Rectal smooth muscle tissue (tissue), 1 donor: ENCODE measurements around the gene CBFB.
"Not testable (repeated sequence)": the region's sequence is repeated elsewhere in the genome, so short reads cannot be mapped to it uniquely, and the experiment has no call there.

Source experiments
- H3K27ac ChIP-seq: one replicate; pipeline ENCODE4 v1.7.0; 2013; ENCODE audit warnings: low read depth, low read length, inconsistent platforms
- H3K27me3 ChIP-seq: one replicate; pipeline ENCODE4 v1.7.0; 2013; ENCODE audit warnings: low read length; ENCODE audit not compliant: control insufficient read depth, insufficient read depth
- H3K36me3 ChIP-seq: one replicate; pipeline ENCODE4 v1.7.0; 2013; ENCODE audit warnings: low read length; ENCODE audit not compliant: control insufficient read depth, insufficient read depth
- H3K4me1 ChIP-seq: one replicate; pipeline ENCODE4 v1.7.0; 2013; ENCODE audit warnings: low read length; ENCODE audit not compliant: control insufficient read depth, insufficient read depth
- H3K4me3 ChIP-seq: one replicate; pipeline ENCODE4 v1.7.0; 2013; ENCODE audit warnings: low read length
- H3K9ac ChIP-seq: one replicate; pipeline ENCODE4 v1.7.0; 2013; ENCODE audit warnings: low read length

CBFB gene

DNA sequence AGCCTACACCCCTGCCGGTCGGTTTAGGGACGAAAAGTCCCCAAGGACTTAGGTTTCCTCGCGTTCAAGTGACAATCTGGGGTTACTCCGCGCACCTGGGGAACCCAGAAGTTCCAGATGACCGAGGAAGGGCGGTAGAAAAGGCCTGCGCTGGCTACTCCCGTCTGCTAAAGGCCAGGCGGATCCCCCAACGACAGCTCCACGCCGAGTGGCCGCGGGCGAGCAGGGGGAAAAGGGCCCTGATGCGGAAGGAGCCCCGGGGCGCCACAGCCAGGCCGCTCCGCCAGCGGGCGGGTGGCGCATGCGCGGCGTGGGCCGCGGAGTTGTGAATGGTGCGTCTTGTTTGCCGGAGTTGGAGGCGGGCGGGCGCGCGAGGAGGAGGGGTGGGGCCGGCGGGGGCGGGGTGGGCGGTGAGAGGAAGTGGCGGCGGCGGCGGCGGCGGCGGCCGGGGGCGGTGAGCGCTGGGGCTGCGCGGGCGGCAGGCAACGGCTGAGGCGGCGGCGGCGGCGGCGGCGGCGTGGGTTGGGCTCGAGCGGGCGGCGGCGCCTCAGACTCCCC is at the start of gene CBFB:
CBFB (plus strand) TSS at position 454 of the 558 bp plus-strand sequence. CDS start 259 bp downstream, outside the sequence.
- Histone ChIP-seq H3K36me3 (no peaks in the 10 kb centered on the region), H3K4me1 (peaks cover 4% of the 10 kb centered on the region), H3K4me3 (peak within 1 kb of the TSS; percentile 94), H3K27ac (peak within 1 kb of the TSS; percentile 96), H3K9ac (peak within 1 kb of the TSS; percentile 77), H3K27me3 (no peaks in the 10 kb centered on the region)

GRCh38 chr16:66983033-66983432 is 45.9 kb upstream of the CBFB start:
- Histone ChIP-seq H3K27me3 (no peaks in the 10 kb centered on the region), H3K9ac (no peak overlapping the region), H3K27ac (no peak overlapping the region), H3K36me3 (no peaks in the 10 kb centered on the region), H3K4me3 (no peak overlapping the region), H3K4me1 (no peaks in the 10 kb centered on the region)

- Histone ChIP-seq H3K4me1 (no peaks in the 10 kb centered on the region), H3K9ac (no peak overlapping the region)
Measured at GRCh38 chr16:66984892-66985311, 44.0 kb upstream of the CBFB start.

GRCh38 chr16:66986559-66986958 is 42.4 kb upstream of the CBFB start:
- Histone ChIP-seq H3K4me1 (no peaks in the 10 kb centered on the region), H3K27ac (no peak overlapping the region), H3K27me3 (no peaks in the 10 kb centered on the region), H3K36me3 (no peaks in the 10 kb centered on the region), H3K9ac (no peak overlapping the region), H3K4me3 (no peak overlapping the region)

More at GRCh38 chr16:66984892-66985311, 44.0 kb upstream of the CBFB start:
- H3K36me3 ChIP-seq: no peaks in the 10 kb centered on the region
- no peak overlapping the region for H3K27ac ChIP-seq
- no peaks in the 10 kb centered on the region for H3K27me3 ChIP-seq
- no peak overlapping the region for H3K4me3 ChIP-seq

GRCh38 chr16:66988197-66988788 is 40.7 kb upstream of the CBFB start, which contains the start of gene CES4A:
Gene CES4A (plus strand): TSS chr16:66988589. CDS start chr16:66988773, 184 bp downstream.
- H3K36me3 ChIP-seq: no peaks in the 10 kb centered on the region
- H3K4me1 ChIP-seq: no peaks in the 10 kb centered on the region
- H3K9ac ChIP-seq: no peak within 1 kb of the TSS
- H3K4me3 ChIP-seq: no peak within 1 kb of the TSS
- H3K27me3 ChIP-seq: no peaks in the 10 kb centered on the region
- no peak within 1 kb of the TSS for H3K27ac ChIP-seq

DNA sequence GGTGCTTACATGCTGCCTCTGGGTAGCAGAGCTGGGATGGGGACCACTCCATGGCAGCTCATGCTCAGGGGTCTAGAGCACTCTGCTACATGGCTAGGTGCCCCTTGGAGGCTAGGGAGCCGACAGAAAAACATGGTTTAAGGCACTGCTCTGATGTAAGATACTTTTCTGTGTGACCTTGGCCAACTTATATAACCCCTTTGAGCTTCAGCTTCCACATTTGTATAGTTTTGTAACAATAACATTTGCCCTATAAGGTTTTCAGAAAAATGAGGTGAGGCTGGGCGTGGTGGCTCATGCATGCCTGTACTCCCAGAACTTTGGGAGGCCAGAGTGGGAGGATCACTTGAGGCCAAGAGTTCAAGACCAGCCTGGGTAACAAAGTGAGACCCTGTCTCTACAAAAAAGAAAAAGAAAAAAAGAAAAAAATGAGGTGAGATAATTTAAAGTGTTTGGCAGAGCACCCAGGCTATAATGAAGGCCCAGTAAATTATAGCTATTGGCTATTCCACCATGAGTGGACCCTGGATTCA is 37.3 kb upstream of the CBFB start:
- Histone ChIP-seq H3K27ac (no peak overlapping the region), H3K9ac (no peak overlapping the region)

DNA sequence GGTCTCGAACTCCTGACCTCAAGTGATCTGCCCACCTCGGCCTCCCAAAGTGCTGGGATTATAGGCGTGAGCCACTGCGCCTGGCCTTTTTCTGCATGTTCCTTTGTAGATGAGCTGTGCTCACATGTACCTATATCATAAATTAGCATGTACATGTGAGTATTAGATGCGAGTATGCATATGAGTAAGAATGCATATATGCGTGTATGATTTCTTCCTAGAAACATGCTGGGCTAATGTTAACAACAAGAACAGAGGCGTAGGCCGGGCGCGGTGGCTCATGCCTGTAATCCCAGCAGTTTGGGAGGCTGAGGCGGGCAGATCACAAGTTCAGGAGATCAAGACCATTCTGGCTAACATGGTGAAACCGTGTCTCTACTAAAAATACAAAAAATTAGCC is 35.4 kb upstream of the CBFB start:
- H3K9ac ChIP-seq, H3K27ac ChIP-seq, H3K36me3 ChIP-seq, H3K27me3 ChIP-seq, H3K4me3 ChIP-seq, H3K4me1 ChIP-seq: not testable (repeated sequence)

More for the DNA sequence above, 37.3 kb upstream of the CBFB start:
- Histone ChIP-seq H3K27me3 (no peaks in the 10 kb centered on the region), H3K4me3 (no peak overlapping the region), H3K4me1 (no peaks in the 10 kb centered on the region), H3K36me3 (no peaks in the 10 kb centered on the region)

DNA sequence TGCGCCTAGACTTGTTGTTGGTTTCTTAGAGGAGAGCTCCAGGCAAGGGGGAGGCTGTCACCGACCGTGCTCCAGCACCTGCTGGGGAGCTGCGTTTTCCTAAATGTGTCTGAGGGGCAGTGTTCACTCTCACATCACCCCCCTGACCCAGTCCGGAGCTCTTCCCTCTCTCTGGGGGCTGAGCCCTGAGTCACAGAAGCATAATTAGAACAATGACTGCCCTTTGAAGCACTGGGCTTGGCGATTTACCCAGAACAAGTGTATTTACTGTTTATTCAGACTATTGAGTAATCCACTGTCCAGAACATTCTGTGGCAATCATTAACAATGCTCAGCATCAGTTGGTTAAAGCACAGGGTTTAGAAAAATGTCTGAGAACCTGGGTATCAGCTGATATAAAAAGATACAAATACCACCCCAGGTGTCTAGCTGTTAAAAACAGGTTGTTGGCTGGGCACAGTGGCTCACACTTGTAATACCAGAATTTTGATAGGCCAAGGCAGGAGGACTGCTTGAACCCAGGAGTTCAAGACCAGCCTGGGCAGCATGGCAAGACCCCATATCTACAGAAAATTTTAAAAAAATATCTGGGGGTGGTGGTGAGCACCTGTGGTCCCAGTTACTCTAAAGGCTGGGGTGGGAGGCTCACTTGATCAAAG is 32.5 kb upstream of the CBFB start:
- H3K9ac ChIP-seq: no peak overlapping the region
- H3K36me3 ChIP-seq: no peaks in the 10 kb centered on the region
- H3K27me3 ChIP-seq: no peaks in the 10 kb centered on the region
- H3K4me3 ChIP-seq: no peak overlapping the region
- H3K4me1 ChIP-seq: no peaks in the 10 kb centered on the region
- no peak overlapping the region for H3K27ac ChIP-seq

- H3K27me3 ChIP-seq: peaks cover 2% of the 10 kb centered on the region
- no peaks in the 10 kb centered on the region for H3K36me3 ChIP-seq
- H3K27ac ChIP-seq: peak overlapping the region; percentile 17
- no peak overlapping the region for H3K4me3 ChIP-seq
- no peak overlapping the region for H3K9ac ChIP-seq
- no peaks in the 10 kb centered on the region for H3K4me1 ChIP-seq
Measured at GRCh38 chr16:66996983-66997358, 32.0 kb upstream of the CBFB start.

- H3K27me3 ChIP-seq: peaks cover 2% of the 10 kb centered on the region
- H3K4me1 ChIP-seq: no peaks in the 10 kb centered on the region
- no peaks in the 10 kb centered on the region for H3K36me3 ChIP-seq
- no peak overlapping the region for H3K27ac ChIP-seq
- H3K9ac ChIP-seq: no peak overlapping the region
- H3K4me3 ChIP-seq: peak overlapping the region; percentile 52
Measured at GRCh38 chr16:67000384-67001351, 28.3 kb upstream of the CBFB start.

GRCh38 chr16:67001726-67002125 is 27.2 kb upstream of the CBFB start:
- Histone ChIP-seq H3K27me3 (peaks cover 2% of the 10 kb centered on the region), H3K4me1 (no peaks in the 10 kb centered on the region), H3K9ac (no peak overlapping the region), H3K27ac (no peak overlapping the region), H3K36me3 (no peaks in the 10 kb centered on the region), H3K4me3 (no peak overlapping the region)
